Keratinocyte (primary cell): Measurements from ENCODE around the gene RPL27A. TPM values are rescaled to one million over a fixed set of nuclear protein-coding genes. Genes with fewer than 3 reads are reported as not detected.

ENCODE experiments used
- DNase-seq: peaks from one replicate; pipeline ENCODE4 v3.0.0-alpha.2; 2011; ENCODE audit warnings: low read depth, missing footprints, low spot score
- FAIRE-seq: peaks from 2 replicates; lab custom pipeline; 2011; peaks lifted over from hg19 to GRCh38; lab: Jason Lieb, UNC
- H2AFZ ChIP-seq: 2 replicates; pipeline ENCODE4 v1.6.0; 2012; ENCODE audit warnings: low read length, control low read depth, inconsistent platforms; ENCODE audit not compliant: control insufficient read depth
- H3K27ac ChIP-seq: 2 replicates; pipeline ENCODE4 v1.5.1; 2011; ENCODE audit warnings: low read length; ENCODE audit not compliant: control insufficient read depth, insufficient read depth
- H3K27me3 ChIP-seq: 3 replicates; pipeline ENCODE4 v1.6.0; 2011; ENCODE audit warnings: low read length; ENCODE audit not compliant: control insufficient read depth, insufficient read depth; ENCODE audit errors: extremely low read depth
- H3K36me3 ChIP-seq, 2 experiments: 2 replicates in 1 of 2; 3 replicates in 1 of 2; pipeline ENCODE4 v1.5.1; 2011; ENCODE audit warnings: low read length in 2 of 2, mild to moderate bottlenecking in 1 of 2; ENCODE audit not compliant: control insufficient read depth in 2 of 2, insufficient read depth in 2 of 2; ENCODE audit errors: extremely low read depth in 1 of 2
- H3K4me1 ChIP-seq: 3 replicates; pipeline ENCODE4 v1.5.1; 2011; ENCODE audit warnings: low read length; ENCODE audit not compliant: control insufficient read depth, insufficient read depth; ENCODE audit errors: extremely low read depth
- H3K4me2 ChIP-seq: 3 replicates; pipeline ENCODE4 v1.6.0; 2011; ENCODE audit warnings: low read depth, low read length; ENCODE audit not compliant: control insufficient read depth, insufficient read depth; ENCODE audit errors: extremely low read depth
- H3K4me3 ChIP-seq, 3 experiments: fragments of 200-600 bp in 1 of 3; sonication (generic) in 1 of 3; 2 replicates in 2 of 3; 3 replicates in 1 of 3; pipeline ENCODE4 v1.5.1; 2011 to 2016; ENCODE audit warnings: low read length in 3 of 3, mild to moderate bottlenecking in 3 of 3, control low read depth in 2 of 3, inconsistent platforms in 1 of 3, low read depth in 1 of 3, mixed read lengths in 1 of 3, mixed run types in 1 of 3, moderate library complexity in 1 of 3; ENCODE audit not compliant: control insufficient read depth in 2 of 3, insufficient read depth in 2 of 3; ENCODE audit errors: extremely low read depth in 1 of 3
- H3K79me2 ChIP-seq: 2 replicates; pipeline ENCODE4 v1.6.0; 2012; ENCODE audit warnings: low read length; ENCODE audit not compliant: control insufficient read depth, insufficient read depth
- H3K9ac ChIP-seq: 3 replicates; pipeline ENCODE4 v1.6.0; 2011; ENCODE audit warnings: low read length; ENCODE audit not compliant: control insufficient read depth, insufficient read depth; ENCODE audit errors: extremely low read depth
- H3K9me1 ChIP-seq: 3 replicates; pipeline ENCODE4 v1.6.0; 2011; ENCODE audit warnings: low read length; ENCODE audit not compliant: control insufficient read depth, insufficient read depth; ENCODE audit errors: extremely low read depth
- H3K9me3 ChIP-seq: 2 replicates; pipeline ENCODE4 v1.5.1; 2012; ENCODE audit warnings: low read depth, low read length; ENCODE audit not compliant: control insufficient read depth
- H4K20me1 ChIP-seq: 3 replicates; pipeline ENCODE4 v1.6.0; 2011; ENCODE audit warnings: low read length; ENCODE audit not compliant: control insufficient read depth, insufficient read depth; ENCODE audit errors: extremely low read depth
- EZH2 ChIP-seq: IDR thresholded peaks from one replicate; pipeline ENCODE4 v1.6.1; 2012; ENCODE audit warnings: inconsistent platforms, mild to moderate bottlenecking, low read length, moderate library complexity
- dilution Hi-C: fragments of 300-500 bp; cut with MboI; formaldehyde crosslinking; loops from one replicate; pipeline ENCODE4 v1.7.0; 2020; ENCODE audit warnings: low sequenced_read_pairs; ENCODE audit not compliant: extremely low pct_ligation_motif_present
- polyA plus RNA-seq, 5 experiments: library from polyadenylated mRNA; depleted of rRNA in 3 of 5; stranded (reverse) in 3 of 5; stranded (forward) in 1 of 5; unstranded in 1 of 5; fragments of >200 nt; gene quantifications; 1 replicate in 1 of 5; 2 replicates in 3 of 5; 3 replicates in 1 of 5; pipeline versions ENCODE4 v1.2.1 to v1.2.3, GENCODE V29; 2011 to 2012; ENCODE audit warnings: missing spikeins in 2 of 5, low read depth in 1 of 5, low replicate concordance in 1 of 5
- TF ChIP-seq, protein P1 (sequence below), 3 experiments: IDR thresholded peaks in 1 of 3; conservative IDR thresholded peaks in 1 of 3; optimal IDR thresholded peaks in 1 of 3; 2 replicates in 2 of 3; 3 replicates in 1 of 3; pipeline versions ENCODE3 to v1.5.1; 2011; ENCODE audit warnings: low read length in 3 of 3, mild to moderate bottlenecking in 3 of 3, moderate library complexity in 2 of 3, control low read depth in 1 of 3, inconsistent platforms in 1 of 3; ENCODE audit not compliant: insufficient read depth in 2 of 3; ENCODE audit errors: extremely low read depth in 1 of 3

Gene RPL27A
- polyA plus RNA-seq, 1 donor (not counting 4 experiments of a cell fraction or from before 2014, with no cell fraction given), result 1,483 TPM

DNA sequence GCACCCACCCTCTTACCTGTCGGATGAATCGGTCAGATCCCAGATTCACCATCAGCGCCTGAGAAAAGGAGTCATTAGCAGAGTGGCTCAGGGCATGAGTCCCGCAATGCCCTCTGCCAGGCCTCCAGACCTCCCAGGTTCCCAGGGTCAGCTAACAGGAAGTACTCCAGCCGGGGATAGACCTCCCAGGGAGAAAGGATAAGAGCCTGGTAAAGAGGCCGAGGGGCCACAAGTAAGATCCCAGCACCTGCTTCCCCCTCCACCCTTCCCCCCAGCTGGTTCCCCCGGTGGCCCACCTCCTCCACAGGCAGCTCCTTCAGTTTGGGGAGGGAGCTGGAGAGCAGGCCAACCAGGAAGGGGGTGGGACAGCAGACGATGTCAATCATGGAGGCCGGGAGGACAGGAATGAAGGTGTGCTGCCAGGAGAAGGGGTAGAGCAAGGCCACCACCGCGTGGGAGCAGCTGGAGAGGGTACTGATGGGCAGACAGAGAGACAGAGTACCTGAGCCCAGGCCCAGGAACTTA is 16.4 kb downstream of the RPL27A start:
- Histone ChIP-seq H3K79me2 (peaks cover 4% of the 10 kb centered on the region), H3K9me1 (no peaks in the 10 kb centered on the region), H3K4me2 (no peak overlapping the region), H3K4me1 (peaks cover 13% of the 10 kb centered on the region), H3K9me3 (no peaks in the 10 kb centered on the region), H3K4me3 (no peak overlapping the region), H4K20me1 (no peaks in the 10 kb centered on the region), H3K27me3 (no peaks in the 10 kb centered on the region), H3K27ac (no peak overlapping the region), H2AFZ (no peak overlapping the region), H3K9ac (no peak overlapping the region), H3K36me3 (peaks cover 32 to 53% of the 10 kb centered on the region in 2 experiments)
- DNase-seq, result no peak
- dilution Hi-C loops, result no loop called here
- TF ChIP-seq, protein P1, sequence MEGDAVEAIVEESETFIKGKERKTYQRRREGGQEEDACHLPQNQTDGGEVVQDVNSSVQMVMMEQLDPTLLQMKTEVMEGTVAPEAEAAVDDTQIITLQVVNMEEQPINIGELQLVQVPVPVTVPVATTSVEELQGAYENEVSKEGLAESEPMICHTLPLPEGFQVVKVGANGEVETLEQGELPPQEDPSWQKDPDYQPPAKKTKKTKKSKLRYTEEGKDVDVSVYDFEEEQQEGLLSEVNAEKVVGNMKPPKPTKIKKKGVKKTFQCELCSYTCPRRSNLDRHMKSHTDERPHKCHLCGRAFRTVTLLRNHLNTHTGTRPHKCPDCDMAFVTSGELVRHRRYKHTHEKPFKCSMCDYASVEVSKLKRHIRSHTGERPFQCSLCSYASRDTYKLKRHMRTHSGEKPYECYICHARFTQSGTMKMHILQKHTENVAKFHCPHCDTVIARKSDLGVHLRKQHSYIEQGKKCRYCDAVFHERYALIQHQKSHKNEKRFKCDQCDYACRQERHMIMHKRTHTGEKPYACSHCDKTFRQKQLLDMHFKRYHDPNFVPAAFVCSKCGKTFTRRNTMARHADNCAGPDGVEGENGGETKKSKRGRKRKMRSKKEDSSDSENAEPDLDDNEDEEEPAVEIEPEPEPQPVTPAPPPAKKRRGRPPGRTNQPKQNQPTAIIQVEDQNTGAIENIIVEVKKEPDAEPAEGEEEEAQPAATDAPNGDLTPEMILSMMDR (optimal IDR thresholded peaks at IDR 0.05 in 1 of 3, IDR thresholded peaks at IDR 0.05 in 1 of 3, conservative IDR thresholded peaks at IDR 0.05 in 1 of 3; ENCODE audit: extremely low read depth in 1 of 3, insufficient read depth in 2 of 3, low read length in 3 of 3), result no peak
- TF ChIP-seq EZH2, result no peak
- FAIRE-seq, result no peak

- Histone ChIP-seq H3K27me3 (no peaks in the 10 kb centered on the region), H3K9me3 (no peaks in the 10 kb centered on the region), H3K4me3 (peak overlapping the region in 1 of 3 experiments; percentile 27), H3K36me3 (peaks cover 28 to 52% of the 10 kb centered on the region in 2 experiments), H3K27ac (peak overlapping the region; percentile 64), H3K4me1 (peaks cover 13% of the 10 kb centered on the region), H3K4me2 (peak overlapping the region; percentile 45), H3K9ac (peak overlapping the region; percentile 9), H4K20me1 (no peaks in the 10 kb centered on the region), H3K9me1 (no peaks in the 10 kb centered on the region), H2AFZ (peak overlapping the region; percentile 33), H3K79me2 (peaks cover 4% of the 10 kb centered on the region)
- no peak for DNase-seq
- dilution Hi-C loops, result no loop called here
- FAIRE-seq, result peak; percentile 87
- no peak for TF ChIP-seq EZH2
- TF ChIP-seq, protein P1 (optimal IDR thresholded peaks at IDR 0.05 in 1 of 3, IDR thresholded peaks at IDR 0.05 in 1 of 3, conservative IDR thresholded peaks at IDR 0.05 in 1 of 3; ENCODE audit: extremely low read depth in 1 of 3, insufficient read depth in 2 of 3, low read length in 3 of 3), result no peak
Measured at GRCh38 chr11:8699903-8700302, 17.3 kb downstream of the RPL27A start.
